ENCODE results near the gene DAAM2.
A peak's percentile ranks its signal among the peaks of the same experiment; 100 is the strongest.

The DAAM2 gene

DNA sequence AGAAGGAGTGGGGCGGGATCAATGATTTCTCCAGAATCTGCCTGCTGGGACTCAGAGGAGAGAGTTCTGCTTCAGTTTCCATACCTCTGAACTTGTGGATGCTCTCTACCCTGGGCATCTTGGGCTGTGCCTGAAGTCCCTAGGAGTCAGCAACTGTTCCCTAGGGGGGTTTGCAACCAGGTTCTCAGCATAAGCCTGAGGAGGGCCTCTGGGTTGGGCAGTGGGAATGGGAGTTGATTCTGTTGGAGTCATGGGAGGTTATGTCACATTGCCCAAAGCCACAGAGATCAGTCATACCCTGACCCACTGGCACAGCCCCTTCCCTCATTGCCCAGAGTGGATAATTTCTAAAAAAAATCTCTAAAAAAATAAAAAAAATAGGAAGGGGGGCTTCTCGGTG, 94.7 kb downstream of the DAAM2 start:
- H3K27ac ChIP-seq = no peak overlapping the region

DNA sequence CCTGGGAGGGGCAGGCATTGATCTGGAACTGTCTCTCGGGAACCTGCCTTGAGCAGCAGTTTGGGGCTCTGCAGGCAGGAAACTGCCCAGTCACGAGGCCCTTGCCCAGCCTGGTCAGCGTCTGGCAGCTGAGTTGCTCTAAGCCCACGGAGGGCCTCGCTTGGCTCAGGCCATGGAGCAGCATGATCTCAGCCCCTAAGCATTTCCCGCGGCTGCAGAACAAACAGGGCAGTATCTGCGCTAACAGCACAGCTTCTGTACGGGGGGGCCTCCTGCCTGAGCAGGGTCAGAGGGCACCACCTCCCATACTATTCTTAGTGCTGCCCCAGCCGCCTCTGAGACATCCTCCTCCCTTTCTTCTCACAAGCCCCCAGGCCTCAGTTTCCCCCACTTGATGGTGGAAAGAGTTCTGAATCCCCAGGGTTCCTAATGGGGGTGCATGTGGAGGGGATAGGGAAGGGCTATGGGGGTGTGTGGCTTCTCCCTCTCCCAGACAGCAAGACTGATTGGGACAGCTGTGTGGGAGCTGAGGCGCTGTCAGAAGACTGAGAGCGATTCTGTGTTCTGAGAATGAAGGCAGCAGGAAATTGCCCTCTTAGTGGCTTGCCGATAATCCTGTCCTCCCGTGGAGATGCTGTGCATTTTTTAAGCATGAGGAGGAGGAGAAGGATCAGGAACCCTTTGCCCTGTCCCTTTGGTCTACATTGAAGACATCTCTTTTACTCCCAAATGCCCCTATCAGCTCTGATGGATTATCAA, 95.7 kb downstream of the DAAM2 start:
- TF ChIP-seq, protein P1, sequence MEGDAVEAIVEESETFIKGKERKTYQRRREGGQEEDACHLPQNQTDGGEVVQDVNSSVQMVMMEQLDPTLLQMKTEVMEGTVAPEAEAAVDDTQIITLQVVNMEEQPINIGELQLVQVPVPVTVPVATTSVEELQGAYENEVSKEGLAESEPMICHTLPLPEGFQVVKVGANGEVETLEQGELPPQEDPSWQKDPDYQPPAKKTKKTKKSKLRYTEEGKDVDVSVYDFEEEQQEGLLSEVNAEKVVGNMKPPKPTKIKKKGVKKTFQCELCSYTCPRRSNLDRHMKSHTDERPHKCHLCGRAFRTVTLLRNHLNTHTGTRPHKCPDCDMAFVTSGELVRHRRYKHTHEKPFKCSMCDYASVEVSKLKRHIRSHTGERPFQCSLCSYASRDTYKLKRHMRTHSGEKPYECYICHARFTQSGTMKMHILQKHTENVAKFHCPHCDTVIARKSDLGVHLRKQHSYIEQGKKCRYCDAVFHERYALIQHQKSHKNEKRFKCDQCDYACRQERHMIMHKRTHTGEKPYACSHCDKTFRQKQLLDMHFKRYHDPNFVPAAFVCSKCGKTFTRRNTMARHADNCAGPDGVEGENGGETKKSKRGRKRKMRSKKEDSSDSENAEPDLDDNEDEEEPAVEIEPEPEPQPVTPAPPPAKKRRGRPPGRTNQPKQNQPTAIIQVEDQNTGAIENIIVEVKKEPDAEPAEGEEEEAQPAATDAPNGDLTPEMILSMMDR (conservative IDR thresholded peaks at IDR 0.05) = no peak
- no peak overlapping the region for H3K27ac ChIP-seq

More for the DNA sequence above, 94.7 kb downstream of the DAAM2 start:
- TF ChIP-seq, protein P1 (conservative IDR thresholded peaks at IDR 0.05) = no peak

DNA sequence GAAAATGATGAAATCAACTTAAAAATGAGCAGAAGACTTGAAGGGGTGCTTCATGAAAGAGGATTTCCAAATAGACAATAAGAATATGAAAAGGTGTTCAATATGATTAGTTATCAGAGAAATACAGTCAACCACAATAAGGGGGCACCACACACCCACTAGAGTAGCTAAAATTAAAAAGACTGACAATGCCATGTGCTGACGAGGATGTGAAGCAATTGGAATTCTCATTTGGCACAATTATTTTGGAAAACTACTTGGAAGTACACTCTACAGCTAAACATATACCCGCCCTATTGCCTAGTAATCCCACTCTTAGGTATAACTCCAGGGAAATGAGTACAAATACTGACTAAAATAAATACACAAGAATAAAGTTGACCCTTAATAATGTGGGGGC, 97.1 kb downstream of the DAAM2 start:
- TF ChIP-seq, protein P1 (conservative IDR thresholded peaks at IDR 0.05) = no peak
- H3K27ac ChIP-seq = no peak overlapping the region

GRCh38 chr6:39891353-39891752, 99.2 kb downstream of the DAAM2 start:
- TF ChIP-seq, protein P1 (conservative IDR thresholded peaks at IDR 0.05) = no peak
- H3K27ac ChIP-seq = no peak overlapping the region

DNA sequence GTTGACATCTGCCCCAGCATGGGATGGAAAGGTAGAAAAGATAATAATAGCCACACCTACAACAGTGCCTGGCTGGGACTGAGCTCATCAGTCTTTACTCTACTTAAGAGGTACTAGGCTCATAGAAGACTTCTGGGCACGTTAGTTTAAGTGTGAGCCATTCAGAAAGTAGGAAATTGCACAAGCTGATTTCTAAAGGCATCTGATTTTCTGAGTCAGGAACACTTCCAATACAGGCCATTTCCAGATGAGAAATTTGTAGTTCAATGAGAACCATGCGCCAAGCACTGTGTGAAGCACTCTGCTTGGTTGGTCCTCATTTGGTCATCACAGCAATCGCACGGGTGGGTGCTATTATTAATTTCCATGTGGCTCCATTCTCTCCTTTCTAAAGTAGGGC, 99.8 kb downstream of the DAAM2 start:
- TF ChIP-seq, protein P1 (conservative IDR thresholded peaks at IDR 0.05) = no peak
- no peak overlapping the region for H3K27ac ChIP-seq

- no peak overlapping the region for H3K27ac ChIP-seq
- TF ChIP-seq, protein P1 (conservative IDR thresholded peaks at IDR 0.05) = peak; percentile 76
Observed at GRCh38 chr6:39892490-39893129, 100.4 kb downstream of the DAAM2 start.

DNA sequence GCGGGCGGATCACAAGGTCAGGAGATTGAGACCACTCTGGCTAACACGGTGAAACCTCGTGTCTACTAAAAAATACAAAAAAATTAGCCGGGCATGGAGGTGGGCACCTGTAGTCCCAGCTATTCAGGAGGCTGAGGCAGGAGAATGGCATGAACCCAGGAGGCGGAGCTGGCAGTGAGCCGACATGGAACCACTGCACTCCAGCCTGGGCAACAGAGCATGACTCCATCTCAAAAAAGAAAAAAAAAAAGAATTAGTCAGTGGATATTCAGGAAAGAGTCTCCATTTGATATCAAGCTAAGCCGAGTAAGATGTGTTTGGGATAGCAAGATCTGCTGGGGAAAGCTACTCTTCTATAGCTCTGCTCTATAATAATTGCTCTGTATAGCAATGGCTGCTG, 101.1 kb downstream of the DAAM2 start:
- TF ChIP-seq, protein P1 (conservative IDR thresholded peaks at IDR 0.05) = no peak
- H3K27ac ChIP-seq = no peak overlapping the region

Measured in VCaP (cell line).